HTR-8/SVneo (cell line): ENCODE results near the gene ASTL.

Experiments
- DNase-seq: peaks from one replicate; pipeline ENCODE4 v3.0.0; 2011; ENCODE audit warnings: low spot score, mixed read lengths; ENCODE audit not compliant: insufficient read length
- FAIRE-seq: peaks from 2 replicates; lab custom pipeline; 2011; peaks lifted over from hg19 to GRCh38; lab: Jason Lieb, UNC

The ASTL gene

DNA sequence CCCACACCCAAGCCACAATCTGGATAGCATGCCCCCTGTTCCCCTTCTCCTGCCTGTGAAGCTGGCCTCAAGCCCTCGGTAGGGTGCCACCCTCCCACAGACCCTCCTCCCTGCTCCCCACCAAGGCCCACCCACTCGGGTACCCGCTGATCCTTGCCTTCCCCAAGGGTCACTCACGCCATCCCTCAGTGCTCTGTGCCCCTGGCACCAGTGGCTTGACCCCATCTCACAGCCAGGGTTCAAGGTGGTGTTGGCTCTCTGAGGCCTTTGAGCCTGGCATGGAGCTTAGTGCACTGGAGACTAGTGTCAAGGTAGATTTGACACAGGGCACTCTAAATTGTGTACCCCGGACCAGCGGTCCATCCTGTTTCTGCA is 33.8 kb downstream of the ASTL start:
- DNase-seq (no peak), FAIRE-seq (peak; percentile 66)

DNA sequence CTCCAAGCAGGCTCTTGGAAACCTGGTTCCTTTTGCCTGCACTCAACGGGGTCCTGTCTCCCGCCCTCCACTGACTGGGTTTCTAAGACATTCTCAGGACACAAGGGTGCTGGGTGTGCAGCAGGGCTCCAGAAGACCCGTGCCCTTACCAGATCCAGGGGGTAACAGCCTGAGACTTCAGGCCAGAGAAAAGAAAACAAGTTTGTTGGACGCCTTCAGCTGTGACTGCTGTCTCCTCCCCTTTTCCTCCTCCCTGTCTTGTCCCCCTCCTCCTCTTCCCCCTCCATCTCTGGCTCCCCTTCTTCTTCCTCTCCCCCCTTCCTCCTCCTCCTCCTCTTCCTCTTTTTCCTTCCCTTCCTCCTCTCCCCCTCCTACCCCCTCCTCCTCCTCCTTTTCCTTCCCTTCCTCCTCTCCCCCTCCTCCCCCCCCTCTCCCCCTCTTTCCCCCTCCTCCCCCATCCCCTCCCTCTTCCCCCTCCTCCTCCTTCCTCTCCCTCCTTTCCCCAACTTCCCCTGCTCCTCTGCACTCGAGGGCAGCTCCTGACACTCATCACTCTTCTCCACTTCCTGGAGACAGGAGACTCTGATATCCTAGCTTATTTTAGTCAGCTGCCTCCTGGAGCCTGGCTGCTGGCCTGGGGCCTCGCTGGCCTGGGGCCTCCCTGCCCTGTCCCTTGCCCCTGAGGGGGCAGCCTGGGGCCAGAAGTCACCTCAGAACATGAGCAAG is 34.4 kb downstream of the ASTL start:
- no peak for FAIRE-seq
- DNase-seq = no peak

DNA sequence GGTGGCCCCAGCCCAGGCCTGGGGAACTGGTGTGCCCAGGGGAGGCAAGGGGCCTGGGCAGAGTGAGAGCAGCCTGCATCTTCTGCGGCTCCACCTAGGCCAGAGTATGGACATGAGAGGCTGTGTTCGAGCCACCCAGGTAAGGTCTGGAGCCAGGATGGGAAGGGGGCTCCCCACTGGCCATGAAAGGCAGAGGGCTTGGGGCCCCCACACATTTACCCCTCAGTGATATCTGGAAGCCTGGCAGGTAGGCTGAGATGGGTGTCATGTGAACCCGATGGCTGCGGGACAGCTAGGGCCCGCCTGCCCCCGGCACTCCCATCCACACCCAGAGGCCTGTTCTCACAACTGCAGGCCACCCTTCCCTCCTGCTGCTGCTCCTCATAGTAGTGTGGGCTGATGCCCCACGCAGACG is 35.1 kb downstream of the ASTL start:
- no peak for DNase-seq
- no peak for FAIRE-seq

GRCh38 chr2:96102596-96103186 is 35.6 kb downstream of the ASTL start:
- DNase-seq (no peak), FAIRE-seq (peak; percentile 51)

GRCh38 chr2:96100893-96101304 is 37.4 kb downstream of the ASTL start:
- no peak for DNase-seq
- FAIRE-seq = peak; percentile 33

GRCh38 chr2:96099861-96100798 is 38.2 kb downstream of the ASTL start:
- FAIRE-seq (peak; percentile 76), DNase-seq (peak; percentile 76)

DNA sequence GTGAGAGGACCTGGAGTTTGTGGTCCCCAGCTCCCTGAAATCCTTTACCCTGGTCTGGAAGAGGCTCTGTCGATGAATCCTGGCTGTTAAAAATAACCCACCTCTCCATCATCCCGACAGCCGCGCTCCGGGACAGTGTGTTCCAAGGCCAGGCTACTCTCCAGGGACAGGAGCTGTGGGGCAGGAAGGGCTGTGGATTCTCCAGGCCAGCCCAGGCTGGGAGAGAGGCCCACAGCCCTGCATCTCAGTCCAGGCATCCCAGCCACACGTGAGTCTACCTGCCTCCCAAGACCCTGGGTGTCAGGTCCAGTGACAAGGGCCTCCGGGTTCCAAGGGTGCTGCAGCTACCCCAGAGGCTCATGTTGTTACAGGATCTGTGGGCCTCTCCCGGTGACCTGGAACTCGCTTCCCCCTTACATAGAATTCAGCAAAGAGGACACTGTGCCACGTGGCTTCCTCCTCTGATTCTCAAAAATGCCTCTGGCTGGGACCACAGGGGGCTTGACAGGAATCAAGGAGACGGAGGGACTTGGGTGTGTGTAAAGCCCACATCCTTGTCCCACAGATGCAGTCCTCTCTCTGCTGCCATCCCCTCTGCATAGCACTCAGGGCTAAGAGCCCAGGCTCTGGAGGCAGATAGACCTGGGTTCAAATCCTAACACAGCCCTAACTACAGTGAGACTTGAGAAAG is 39.3 kb downstream of the ASTL start:
- FAIRE-seq (peak; percentile 59), DNase-seq (no peak)

- FAIRE-seq (peak; percentile 75), DNase-seq (no peak)
These were observed 40.1 kb downstream of the ASTL start for GRCh38 chr2:96097951-96098823.

GRCh38 chr2:96097441-96097840 is 40.9 kb downstream of the ASTL start:
- DNase-seq (no peak), FAIRE-seq (peak; percentile 77)

GRCh38 chr2:96095116-96095636 is 43.1 kb downstream of the ASTL start:
- no peak for DNase-seq

DNA sequence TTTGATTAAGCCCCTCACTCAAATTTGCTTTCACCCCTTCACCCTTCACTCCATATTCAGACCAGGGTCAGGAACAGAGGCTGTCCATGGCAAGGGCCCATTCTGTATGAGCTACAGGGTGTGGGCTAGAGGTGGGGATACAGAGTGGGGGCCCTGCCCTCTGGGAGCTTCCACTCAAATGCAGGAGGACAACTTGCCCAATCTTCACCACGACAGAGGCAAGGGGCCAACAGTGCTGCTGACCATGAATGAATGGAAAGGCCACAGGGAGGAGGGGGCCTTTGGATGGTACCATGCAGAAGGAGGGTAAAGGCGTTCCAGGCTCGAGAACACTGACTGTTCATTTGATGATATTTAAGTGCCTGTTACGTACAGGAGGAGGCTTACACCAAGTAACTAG is 44.8 kb downstream of the ASTL start:
- FAIRE-seq (peak; percentile 16), DNase-seq (no peak)

More at GRCh38 chr2:96095116-96095636, 43.1 kb downstream of the ASTL start:
- peak; percentile 46 for FAIRE-seq

DNA sequence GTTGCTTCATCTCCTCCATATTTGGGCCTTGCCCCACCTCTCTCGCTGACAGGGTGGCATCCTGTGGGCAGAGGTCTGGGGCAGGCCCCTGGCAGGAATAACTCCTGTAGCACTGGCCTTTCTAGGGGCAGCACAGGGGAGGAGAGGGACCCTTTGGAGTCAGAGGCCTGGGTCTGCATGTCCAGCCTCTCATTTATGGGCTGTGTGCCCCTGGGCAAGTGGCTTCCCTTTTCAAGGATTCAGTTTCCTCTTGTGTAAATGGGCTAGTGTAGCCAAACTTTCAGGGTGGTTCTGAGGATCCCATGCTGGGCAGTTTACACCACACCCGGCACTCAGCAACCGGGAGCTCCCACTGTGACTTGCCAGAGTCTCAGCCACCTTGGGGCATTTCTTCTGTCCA is 45.4 kb downstream of the ASTL start:
- no peak for DNase-seq
- no peak for FAIRE-seq

- DNase-seq (no peak), FAIRE-seq (no peak)
These were observed 45.8 kb downstream of the ASTL start for GRCh38 chr2:96092573-96092877.

- DNase-seq = no peak
- FAIRE-seq = no peak
These were observed 46.4 kb downstream of the ASTL start for GRCh38 chr2:96091711-96092572.

DNA sequence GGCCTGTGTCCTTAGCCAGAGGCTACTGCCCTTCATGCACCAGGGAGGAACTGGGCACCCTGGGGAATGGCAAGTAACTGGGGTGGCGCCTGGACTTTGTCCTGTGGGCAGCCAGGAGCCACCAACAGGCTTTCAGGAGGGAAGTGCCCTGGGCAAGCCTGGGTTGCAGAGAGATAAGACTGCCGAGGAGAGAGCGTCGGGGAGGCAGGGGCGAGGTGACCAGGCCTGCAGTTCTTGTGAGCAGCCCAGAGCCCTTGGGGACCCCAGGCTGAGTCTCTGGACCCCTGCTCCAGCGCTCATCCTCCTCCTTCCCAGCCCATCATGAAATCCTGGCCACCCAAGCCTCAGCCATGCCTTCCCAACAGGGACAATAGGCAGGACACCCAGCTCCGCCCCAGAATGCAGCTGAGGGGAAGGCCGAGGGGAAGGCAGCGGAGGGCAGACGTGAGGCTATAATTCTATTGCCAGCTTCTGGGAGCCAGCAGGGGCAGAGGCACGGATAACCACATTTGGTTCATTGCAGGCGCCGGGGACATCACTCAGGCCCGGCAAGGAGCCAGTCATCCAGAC is 47.1 kb downstream of the ASTL start:
- FAIRE-seq (no peak), DNase-seq (no peak)

- FAIRE-seq (peak; percentile 79), DNase-seq (no peak)
These were observed 47.9 kb downstream of the ASTL start for GRCh38 chr2:96090196-96090926.
